SKM-1 treated with dmso at 0.1 percent for 144 hours (cell line): ENCODE data around the gene TXNDC17.
A peak's percentile ranks its signal among the peaks of the same experiment; 100 is the strongest.
"Not testable (repeated sequence)": the region's sequence is repeated elsewhere in the genome, so short reads cannot be mapped to it uniquely, and the experiment has no call there.

Experiments used
- DNase-seq: peaks from one replicate; lab custom pipeline; 2025; ENCODE audit not compliant: unreplicated experiment; lab: John Stamatoyannopoulos, UW

Gene TXNDC17

DNA sequence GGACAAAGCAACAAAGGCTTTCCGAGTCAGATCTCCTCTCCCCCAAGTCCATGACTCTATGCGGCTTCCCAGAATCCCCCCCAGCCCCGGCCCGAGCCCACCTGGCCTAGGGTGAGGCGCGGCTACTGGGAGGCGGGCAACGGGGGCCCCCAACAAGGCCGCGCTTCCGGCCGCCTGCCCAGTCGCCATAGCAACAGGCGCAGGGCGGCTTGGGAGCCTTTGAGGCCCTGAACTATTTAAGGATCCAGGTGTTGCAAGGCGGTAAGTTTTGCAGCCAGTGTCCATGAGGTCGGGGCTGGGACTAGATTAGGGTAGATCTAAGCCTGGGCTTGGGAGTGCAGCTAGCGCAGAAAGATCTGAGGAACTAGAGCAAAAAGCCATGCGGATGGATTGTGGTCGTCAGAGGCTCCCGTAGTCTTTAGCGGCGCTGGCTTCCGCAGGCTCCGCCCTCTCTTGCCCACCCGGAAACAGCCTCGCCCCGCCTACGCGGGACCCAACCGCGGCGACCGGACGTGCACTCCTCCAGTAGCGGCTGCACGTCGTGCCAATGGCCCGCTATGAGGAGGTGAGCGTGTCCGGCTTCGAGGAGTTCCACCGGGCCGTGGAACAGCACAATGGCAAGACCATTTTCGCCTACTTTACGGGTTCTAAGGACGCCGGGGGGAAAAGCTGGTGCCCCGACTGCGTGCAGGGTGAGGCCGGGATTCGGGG, at the start of gene TXNDC17, which contains the start of gene KIAA0753:
Gene TXNDC17 (plus strand): TSS at position 525 of the 711 bp plus-strand sequence. CDS start 23 bp downstream, at position 548.
Gene KIAA0753 (minus strand): TSS at position 176 of the 711 bp plus-strand sequence. CDS start 5,608 bp downstream, outside the sequence.
- DNase-seq, result peak; percentile 41

DNA sequence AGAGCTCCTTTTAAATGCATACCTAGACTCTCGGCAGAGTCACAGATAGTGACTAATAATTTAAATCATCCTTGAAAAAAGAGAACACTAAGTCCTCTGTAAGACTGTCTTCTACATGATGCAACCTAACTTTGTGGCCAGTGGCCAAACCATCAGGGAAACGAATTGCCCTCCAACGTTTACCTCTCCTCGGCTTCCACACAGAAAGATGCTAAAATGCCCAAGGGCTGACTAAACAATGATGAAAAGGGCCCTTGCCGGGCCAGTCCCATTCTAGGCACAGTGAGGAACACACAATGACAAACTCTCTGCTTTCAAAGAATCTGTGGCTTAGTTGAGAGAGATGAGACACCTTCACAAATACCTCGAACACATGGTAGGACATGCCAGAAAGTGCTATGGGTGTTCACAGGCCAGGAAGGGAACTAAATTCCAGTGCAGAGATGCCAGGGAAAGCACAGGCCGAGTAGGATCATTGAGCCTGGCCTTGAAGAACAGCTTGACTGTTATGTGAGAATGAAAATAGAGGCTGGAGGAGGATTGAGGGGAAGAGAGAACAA, 49.2 kb upstream of the TXNDC17 start:
- no peak for DNase-seq

DNA sequence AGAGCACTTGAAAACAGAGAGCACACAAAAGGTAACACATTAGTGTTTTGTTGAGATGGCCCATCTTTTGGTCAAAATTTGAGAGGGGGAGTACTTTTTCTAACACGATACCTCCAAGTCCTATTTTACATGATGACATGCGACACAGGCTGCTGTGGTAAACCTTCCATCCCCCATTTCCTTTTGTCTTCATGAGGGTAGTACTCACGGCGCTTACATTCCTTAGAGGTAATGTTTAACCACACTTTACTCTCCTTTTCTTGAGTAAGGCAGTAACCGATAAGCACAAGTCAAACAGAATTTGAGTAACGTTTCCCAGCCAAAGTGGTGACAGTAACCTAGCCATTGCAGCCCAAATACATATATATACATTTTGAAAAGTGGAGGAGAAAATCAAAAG, 48.7 kb upstream of the TXNDC17 start:
- no peak for DNase-seq

DNA sequence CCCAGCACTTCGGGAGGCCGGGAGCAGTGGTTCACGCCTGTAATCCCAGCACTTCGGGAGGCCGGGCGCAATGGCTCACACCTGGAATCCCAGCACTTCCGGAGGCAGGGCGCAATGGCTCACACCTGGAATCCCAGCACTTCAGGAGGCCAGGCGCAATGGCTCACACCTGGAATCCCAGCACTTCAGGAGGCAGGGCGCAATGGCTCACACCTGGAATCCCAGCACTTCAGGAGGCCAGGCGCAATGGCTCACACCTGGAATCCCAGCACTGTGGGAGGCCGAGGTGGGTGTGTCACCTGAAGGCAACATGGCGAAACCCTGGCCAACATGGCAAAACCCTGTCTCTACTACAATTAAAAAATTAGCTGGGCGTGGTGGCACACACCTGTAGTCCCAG, 47.5 kb upstream of the TXNDC17 start:
- not testable (repeated sequence) for DNase-seq

DNA sequence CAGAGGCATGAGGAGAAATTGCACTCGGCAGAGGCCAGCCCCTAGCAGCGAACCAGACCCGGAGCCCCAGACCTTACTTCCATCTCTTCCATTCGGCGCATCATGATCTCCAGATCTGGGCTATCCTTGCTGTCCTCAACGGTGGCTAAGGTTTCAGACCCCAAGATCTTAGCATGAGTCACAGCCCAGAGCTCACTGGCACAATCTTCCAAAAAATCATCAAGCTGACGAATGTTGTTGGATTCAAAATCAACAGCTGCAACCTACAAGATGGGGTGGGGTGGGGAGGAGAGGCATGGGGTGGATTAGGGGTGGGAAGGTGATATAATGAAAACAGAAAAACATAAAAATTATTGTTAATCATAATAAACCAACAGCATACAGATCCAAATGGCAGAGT, 44.8 kb upstream of the TXNDC17 start:
- DNase-seq, result no peak

DNA sequence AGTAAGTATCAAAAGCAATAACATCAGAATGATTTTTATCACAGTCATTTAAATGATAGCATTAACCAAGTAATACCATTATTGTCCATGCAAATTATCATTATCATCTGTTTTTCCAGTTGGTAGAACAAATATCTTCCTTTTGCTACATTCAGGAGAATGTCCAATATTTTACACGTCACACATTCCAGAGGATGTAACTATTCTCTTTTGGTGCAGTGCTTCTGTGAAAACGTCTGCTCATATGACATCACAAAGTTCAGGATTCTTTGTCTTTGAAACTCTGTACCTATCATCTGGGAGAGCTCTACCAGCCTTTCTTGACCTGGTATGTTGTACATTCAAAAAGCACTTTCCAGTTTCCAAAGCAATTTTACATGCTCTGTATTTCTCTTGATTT, 44.3 kb upstream of the TXNDC17 start:
- no peak for DNase-seq

DNA sequence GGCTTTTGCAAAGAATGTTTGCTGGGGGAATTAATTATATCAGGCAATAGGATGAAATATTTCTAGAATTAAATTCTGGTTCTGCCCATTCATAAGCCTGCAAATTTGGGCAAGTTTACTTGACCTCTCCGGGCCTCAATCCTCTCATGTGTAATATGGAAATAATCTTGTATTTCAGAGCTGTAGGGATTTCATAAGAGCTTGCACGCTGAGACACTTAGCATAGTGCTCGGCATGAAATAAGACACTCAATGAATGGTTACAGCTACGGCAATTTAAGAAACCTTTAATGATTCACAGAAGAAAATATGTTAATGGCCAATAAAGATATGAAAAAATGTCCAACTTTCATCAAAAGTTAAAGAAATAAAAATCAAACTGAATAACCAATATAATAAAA, 43.9 kb upstream of the TXNDC17 start:
- no peak for DNase-seq

DNA sequence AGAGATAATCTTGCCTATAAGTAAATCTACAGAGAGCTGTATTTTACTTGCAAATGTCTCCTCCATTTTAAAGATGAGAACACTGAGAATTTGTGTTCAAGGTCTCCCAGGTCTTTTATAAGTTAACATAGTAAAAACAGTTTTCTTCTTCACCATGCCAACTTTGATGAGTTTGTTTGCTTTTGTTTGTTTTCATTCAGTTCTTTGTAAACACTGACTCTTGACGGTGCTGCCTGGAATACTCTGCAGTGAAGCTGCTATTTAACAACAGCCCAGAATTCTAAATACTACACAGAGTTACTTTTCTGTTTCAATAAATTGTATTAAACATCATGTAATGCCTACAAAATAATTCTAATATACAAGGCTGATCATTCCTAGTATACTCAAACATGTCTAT, 43.1 kb upstream of the TXNDC17 start:
- DNase-seq, result no peak

DNA sequence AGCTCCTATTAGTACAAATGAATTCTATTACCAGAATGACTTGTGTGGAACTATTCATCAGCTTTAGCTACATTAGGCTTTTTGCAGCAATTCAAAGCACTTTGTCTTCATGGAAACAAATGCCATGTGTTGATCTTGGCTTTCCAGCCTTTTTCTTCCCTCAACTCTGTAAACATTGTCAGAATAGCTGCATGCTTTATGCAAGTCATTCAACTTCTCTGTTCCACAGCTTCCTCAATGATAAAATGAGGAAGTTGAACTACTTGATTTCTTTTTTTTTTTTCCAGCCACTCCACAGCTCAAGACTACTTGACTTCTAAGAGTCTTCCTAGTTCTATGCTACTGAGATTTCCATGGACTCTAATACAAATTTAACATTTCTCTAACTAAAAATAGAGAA, 41.5 kb upstream of the TXNDC17 start:
- DNase-seq, result peak; percentile 81

DNA sequence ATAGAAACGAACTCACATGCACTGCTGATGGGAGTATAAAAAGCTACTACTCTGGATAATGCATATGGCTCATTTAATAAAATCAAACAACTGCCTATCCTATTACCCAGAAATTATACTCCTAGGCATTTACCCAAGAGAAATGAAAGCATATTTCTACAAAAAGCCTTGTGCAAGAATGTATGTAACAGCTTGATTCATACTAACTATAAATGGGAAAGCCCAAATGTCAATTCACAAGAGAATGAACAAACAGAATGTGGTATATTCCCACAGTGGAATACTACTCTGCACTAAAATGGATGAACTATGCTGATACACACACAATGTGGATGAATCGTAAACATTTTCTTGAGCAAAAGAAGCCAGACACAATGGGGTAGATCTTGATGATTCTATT, 38.7 kb upstream of the TXNDC17 start:
- no peak for DNase-seq

DNA sequence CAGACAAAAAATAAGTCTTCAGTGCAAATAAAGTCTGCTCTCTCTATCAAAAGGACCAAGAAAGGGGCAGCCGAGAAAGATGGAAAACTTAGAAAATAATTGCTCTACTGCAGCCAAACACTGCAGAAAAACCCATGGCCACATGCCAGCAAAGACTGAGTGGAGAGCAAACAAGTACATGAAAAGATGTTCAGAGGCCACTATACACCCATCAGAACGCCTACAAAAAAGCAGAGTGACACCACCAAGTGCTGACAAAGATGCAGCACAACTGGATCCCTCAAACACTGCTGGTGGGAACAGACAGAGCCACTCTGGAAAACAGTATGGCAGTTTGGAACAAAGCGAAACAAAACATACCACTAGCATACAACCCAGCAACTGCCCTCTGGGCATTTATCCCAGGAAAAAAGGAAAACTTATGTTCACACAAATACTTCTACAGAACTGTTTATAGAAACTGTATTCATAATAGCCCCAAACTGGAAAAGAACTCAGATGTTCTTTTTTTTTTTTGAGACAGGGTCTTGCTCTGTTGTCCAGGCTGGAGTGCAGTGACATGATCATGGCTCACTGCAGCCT, 37.0 kb upstream of the TXNDC17 start:
- no peak for DNase-seq

DNA sequence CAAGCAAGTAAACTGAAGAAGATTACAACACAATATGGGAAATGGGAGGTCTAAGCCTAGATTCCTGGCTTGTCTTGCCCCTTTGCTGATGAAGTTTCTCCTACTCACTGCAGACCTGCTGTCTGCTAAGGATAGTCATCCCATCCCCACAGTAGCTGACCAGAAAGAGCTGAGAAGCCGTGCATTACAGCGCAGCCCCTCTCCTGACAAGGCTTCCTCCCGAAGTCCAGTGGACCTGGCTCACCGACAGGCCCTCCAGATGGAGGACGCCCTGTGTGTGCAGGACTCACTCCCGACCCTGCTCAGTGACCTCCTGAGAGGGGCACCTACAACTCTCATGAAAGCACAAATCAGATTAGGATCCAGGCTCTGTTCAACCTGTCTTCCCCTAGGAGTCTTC, 35.7 kb upstream of the TXNDC17 start:
- DNase-seq, result no peak

DNA sequence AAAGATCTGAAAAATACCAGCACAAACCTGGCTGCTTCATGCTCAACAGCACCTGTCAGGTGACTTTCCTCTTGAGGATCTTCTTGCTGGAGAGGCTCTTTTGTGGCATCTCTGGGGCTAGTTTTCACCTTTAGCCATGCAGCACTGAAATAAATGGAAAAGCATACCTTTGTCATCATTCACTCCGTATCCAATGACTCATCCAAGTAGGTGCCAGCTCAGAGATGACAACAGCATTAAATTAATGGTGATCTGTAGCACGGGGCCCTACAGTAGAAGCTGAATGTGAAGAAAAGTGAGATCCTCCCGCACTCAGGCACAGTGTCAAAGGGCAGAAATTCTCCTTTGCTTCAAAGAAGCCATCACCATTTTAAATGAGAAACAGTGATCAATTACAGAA, 32.5 kb upstream of the TXNDC17 start:
- no peak for DNase-seq

DNA sequence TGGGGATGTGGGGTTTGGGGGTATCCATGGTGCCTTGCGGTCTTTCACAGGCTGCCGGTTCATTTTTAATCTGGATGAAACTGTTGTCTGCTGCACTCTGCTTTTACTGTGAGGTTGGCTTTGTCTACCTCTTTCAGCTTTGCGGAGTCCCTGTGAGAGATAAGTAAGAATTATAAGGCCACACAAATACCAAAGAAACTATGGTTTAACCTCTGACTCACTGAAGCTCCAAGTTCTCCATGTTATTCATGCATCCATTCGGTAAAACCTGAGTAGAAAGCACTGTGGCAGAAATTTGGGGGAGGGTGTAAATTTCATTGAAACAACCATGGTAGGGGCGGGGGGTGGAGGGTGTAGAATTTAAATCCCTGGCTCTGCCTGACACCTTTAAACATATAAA, 30.8 kb upstream of the TXNDC17 start:
- no peak for DNase-seq

DNA sequence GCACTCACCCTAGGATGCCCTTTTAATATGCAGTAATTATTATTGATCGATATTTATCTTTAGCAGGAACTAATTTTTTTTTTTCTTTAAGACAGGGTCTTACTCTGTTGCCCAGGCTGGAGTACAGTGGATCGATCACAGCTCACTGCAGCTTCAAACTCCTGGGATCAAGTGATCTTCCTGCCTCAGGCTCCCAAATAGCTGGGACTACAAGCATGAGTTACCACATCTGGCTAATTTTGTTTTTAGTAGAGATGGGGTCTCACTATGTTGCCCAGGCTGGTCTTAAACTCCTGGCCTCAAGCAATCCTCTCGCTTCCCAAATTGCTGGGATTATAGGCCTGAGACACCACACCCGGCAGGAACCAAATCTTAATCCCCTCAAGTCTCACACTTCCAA, 29.6 kb upstream of the TXNDC17 start:
- DNase-seq, result no peak

DNA sequence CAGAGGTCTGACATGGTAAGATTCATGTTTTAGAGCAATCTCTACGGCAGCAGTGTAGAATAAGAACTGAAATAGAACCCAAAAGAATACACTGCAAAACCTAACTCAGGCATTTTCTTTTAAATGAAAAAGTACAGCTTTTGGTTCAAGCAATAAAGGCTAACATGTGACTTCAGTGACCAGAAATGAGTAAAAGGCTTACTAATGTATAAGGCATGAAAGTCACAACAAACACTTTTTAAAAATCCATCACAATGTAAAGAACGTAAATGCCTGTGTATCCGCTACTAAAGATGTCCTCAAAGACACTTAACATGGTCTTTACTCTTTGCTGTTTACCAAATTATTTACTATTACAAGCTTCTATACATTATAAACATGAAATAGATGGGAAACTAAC, 16.9 kb upstream of the TXNDC17 start:
- DNase-seq, result no peak

DNA sequence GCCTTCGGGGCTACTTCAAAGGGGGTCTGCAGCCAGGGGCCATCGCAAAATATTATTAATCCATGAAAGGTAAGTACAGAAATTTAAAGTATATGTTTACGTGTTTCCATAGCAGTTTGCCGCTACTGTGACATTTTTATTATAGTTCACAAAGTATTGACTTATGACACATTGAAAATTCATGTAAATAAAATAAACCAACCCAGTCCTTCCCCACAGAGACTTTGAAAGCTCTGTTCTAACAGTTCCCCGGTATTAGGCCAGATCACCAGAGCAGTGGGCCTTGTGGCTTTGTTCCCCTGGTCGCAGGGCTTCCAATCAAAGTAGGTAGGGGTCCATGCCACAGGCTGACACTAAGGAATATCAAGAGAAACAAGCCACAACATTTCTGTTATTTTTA, 14.2 kb upstream of the TXNDC17 start:
- DNase-seq, result no peak

DNA sequence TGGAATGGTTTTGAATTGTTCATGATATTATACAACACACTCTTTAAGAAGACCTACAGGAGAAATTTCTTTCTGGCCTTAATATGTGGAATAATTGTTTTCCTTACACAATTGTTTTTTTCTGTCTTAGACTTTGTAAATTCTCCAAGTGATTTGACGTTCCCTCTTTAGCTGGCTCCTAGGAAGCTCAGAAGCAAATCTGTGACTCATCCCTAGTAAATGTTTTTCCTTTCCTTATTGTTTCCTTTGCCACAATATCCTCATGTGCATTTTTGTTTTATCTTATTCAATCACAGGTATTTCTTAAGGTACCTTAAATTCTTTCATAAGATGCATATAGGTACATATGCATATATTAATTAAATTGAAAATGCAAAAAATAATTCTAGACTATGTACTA, 13.8 kb upstream of the TXNDC17 start:
- DNase-seq, result no peak

DNA sequence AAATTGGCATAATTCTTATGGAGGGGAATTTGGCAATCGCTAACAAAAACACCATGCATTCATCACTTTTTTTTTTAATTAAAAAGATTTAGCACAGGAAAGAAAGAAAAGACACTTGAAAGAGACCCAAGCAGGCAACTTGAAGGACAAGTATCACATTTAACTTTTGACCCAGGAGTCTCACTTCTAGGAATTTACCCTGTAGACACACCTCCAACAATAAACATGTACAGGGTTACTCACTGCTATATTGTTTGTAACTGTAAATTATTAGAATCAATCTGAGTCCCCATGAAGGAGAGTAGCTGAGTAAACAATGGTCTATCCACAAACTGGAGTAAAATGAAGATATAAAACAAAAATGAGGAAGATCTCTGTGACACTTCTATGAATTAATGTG, 10.5 kb upstream of the TXNDC17 start:
- no peak for DNase-seq

DNA sequence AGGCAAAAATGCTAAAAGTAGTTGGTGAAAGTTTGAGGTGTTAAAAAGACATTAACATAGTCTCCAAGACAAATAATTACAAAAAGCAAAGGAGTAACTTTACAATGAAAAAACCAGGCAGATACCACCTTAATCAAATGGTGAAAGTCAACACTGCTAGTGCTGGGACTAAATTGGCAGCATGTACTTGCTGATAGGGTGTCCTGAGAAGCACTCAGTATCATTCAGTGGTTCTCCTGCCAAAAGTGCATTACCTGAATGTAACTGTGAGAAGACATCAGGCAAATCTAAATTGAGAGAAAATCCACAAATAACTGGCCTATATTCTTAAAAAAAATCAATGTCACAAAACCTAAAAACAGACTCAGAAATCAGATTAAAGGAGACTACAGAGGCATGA, 8.3 kb upstream of the TXNDC17 start:
- no peak for DNase-seq

DNA sequence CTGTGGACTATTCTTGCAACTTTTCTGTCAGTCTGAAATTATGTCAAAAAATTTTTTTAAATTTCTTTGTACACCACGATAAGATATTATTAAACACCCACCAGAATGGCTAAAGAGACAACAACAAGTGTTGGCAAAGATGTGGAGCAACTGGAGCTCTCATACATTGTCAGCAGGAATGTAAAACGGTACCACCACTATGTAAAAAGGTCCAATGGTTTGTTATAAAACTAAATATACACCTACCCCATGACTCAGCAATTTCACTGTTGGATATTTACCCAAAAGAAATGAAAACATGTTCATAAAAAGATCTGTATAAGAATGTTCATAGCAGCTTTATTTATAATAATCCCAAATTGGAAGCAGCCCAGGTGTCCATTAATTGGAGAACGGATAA, 7.6 kb upstream of the TXNDC17 start:
- DNase-seq, result no peak

DNA sequence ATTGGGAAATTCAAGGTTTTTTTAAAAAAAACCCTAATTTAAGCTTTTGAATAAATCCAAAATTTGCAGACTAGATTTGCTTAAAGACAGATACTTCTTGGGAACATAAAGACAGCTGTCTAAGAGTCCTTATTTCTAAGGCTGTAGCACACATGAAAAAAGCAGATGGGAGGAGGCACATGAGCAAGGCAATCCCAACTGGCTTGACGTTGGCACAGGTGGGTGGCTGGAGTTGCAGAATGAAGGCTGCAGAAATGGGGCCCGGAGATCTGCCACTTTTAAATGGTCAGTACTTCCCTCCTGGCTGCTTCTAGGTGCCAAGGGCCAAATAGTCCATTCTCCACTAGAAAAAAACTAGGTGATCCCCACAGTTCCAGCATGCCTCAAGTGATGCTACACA, 4.8 kb upstream of the TXNDC17 start:
- no peak for DNase-seq
